ENCODE data around the gene SCD. TPM values are rescaled to one million over a fixed set of nuclear protein-coding genes. Genes with fewer than 3 reads are reported as not detected.

The SCD gene
- polyA plus RNA-seq, 1 experiment: 32.1 TPM

GRCh38 chr10:100319707-100320402 lies 27.2 kb upstream of the SCD start:
- H3K36me3 ChIP-seq (ENCODE audit: control insufficient read depth, insufficient read depth, low read length): no peaks in the 10 kb centered on the region
- no peak for TF ChIP-seq CTCF (IDR thresholded peaks at IDR 0.05; ENCODE audit: insufficient read depth, low read depth, low read length)
- ChIA-PET CTCF (interaction anchor here (1.0 to 1.4 kb wide), 3 partner anchors 15 to 18 kb away, joined by 3 to 4 read pairs (median 4); no protein-coding TSS in a partner anchor), POLR2A (no interaction called here)
- DNase-seq (ENCODE audit: low read depth): no peak
- H3K4me3 ChIP-seq (ENCODE audit: low read depth, low read length): no peak overlapping the region
- H3K27me3 ChIP-seq (ENCODE audit: control insufficient read depth, insufficient read depth, low read length): peaks cover 6% of the 10 kb centered on the region

GRCh38 chr10:100325158-100325557 lies 21.9 kb upstream of the SCD start:
- no peak for TF ChIP-seq CTCF (IDR thresholded peaks at IDR 0.05; ENCODE audit: insufficient read depth, low read depth, low read length)
- no peak overlapping the region for H3K4me3 ChIP-seq (ENCODE audit: low read depth, low read length)
- no peak for DNase-seq (ENCODE audit: low read depth)
- peaks cover 14% of the 10 kb centered on the region for H3K27me3 ChIP-seq (ENCODE audit: control insufficient read depth, insufficient read depth, low read length)
- ChIA-PET POLR2A (no interaction called here), CTCF (interaction anchor here (1.7 kb wide), 1 partner anchor 22 kb away, joined by 5 read pairs; no protein-coding TSS in a partner anchor)
- H3K36me3 ChIP-seq (ENCODE audit: control insufficient read depth, insufficient read depth, low read length): no peaks in the 10 kb centered on the region

GRCh38 chr10:100327007-100327717 lies 19.9 kb upstream of the SCD start:
- TF ChIP-seq CTCF (IDR thresholded peaks at IDR 0.05; ENCODE audit: insufficient read depth, low read depth, low read length): no peak
- no peaks in the 10 kb centered on the region for H3K36me3 ChIP-seq (ENCODE audit: control insufficient read depth, insufficient read depth, low read length)
- no peak for DNase-seq (ENCODE audit: low read depth)
- ChIA-PET POLR2A (no interaction called here), CTCF (interaction anchor here (0.9 to 1.4 kb wide), 3 partner anchors 23 to 192 kb away, joined by 3 read pairs; no protein-coding TSS in a partner anchor)
- H3K4me3 ChIP-seq (ENCODE audit: low read depth, low read length): no peak overlapping the region
- H3K27me3 ChIP-seq (ENCODE audit: control insufficient read depth, insufficient read depth, low read length): peaks cover 28% of the 10 kb centered on the region

- CTCF ChIA-PET: interaction anchor here (1.1 to 1.4 kb wide), 2 partner anchors 105 to 191 kb away, joined by 3 read pairs; no protein-coding TSS in a partner anchor
- no peak for DNase-seq (ENCODE audit: low read depth)
- POLR2A ChIA-PET: no interaction called here
- H3K36me3 ChIP-seq (ENCODE audit: control insufficient read depth, insufficient read depth, low read length): no peaks in the 10 kb centered on the region
- no peak overlapping the region for H3K4me3 ChIP-seq (ENCODE audit: low read depth, low read length)
- TF ChIP-seq CTCF (IDR thresholded peaks at IDR 0.05; ENCODE audit: insufficient read depth, low read depth, low read length): no peak
- H3K27me3 ChIP-seq (ENCODE audit: control insufficient read depth, insufficient read depth, low read length): peaks cover 28% of the 10 kb centered on the region
These were observed 19.4 kb upstream of the SCD start for GRCh38 chr10:100327718-100328009.

GRCh38 chr10:100328198-100328597 lies 18.8 kb upstream of the SCD start:
- DNase-seq (ENCODE audit: low read depth): no peak
- CTCF ChIA-PET: interaction anchor here (1.1 to 1.4 kb wide), 3 partner anchors 11 to 191 kb away, joined by 3 read pairs; no protein-coding TSS in a partner anchor
- Histone ChIP-seq H3K27me3 (ENCODE audit: control insufficient read depth, insufficient read depth, low read length) (peaks cover 30% of the 10 kb centered on the region), H3K36me3 (ENCODE audit: control insufficient read depth, insufficient read depth, low read length) (no peaks in the 10 kb centered on the region), H3K4me3 (ENCODE audit: low read depth, low read length) (no peak overlapping the region)
- no peak for TF ChIP-seq CTCF (IDR thresholded peaks at IDR 0.05; ENCODE audit: insufficient read depth, low read depth, low read length)
- POLR2A ChIA-PET: no interaction called here
